Measurements from ENCODE around the gene PAX7.

The PAX7 gene

DNA sequence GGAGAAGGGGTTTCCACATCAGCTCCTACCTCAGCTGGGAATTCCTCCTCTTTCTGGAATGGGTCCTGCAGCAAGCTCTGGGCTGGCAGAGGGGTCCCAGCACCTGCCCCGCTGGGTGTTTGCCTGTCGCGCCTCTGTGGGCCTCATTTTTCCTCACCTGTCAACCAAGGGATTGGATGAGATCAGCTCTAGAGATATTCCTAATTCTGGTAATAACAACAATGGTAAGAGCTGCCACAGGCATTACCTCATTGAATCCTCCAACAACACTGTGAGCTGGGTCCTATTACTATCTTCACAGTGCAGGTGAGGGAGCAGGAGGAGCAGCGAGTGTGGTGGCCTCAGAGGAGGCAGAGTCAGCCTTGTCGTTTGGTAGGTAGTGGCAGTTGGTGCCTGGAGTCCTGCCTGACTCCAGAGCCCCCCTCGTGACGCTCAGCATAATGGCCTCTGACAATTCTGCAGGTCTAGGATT is 23.3 kb upstream of the PAX7 start:
- no peak overlapping the region for H3K4me3 ChIP-seq
- TF ChIP-seq CTCF (IDR thresholded peaks at IDR 0.05), result no peak
- DNase-seq (ENCODE audit: low spot score), result no peak
- H3K27ac ChIP-seq, result no peak overlapping the region

GRCh38 chr1:18608534-18608933 is 22.1 kb upstream of the PAX7 start:
- no peak for TF ChIP-seq CTCF (IDR thresholded peaks at IDR 0.05)
- DNase-seq (ENCODE audit: low spot score), result no peak
- H3K4me3 ChIP-seq, result no peak overlapping the region

GRCh38 chr1:18611311-18611710 is 19.3 kb upstream of the PAX7 start:
- TF ChIP-seq CTCF (IDR thresholded peaks at IDR 0.05), result no peak
- no peak for DNase-seq (ENCODE audit: low spot score)
- Histone ChIP-seq H3K4me3 (no peak overlapping the region), H3K27ac (no peak overlapping the region)

More at GRCh38 chr1:18608534-18608933, 22.1 kb upstream of the PAX7 start:
- H3K27ac ChIP-seq, result no peak overlapping the region

- DNase-seq (ENCODE audit: low spot score), result no peak
- Histone ChIP-seq H3K4me3 (no peak overlapping the region), H3K27ac (no peak overlapping the region)
- TF ChIP-seq CTCF (IDR thresholded peaks at IDR 0.05), result no peak
Observed at GRCh38 chr1:18612073-18612472, 18.6 kb upstream of the PAX7 start.

GRCh38 chr1:18614069-18614735 is 16.4 kb upstream of the PAX7 start:
- no peak overlapping the region for H3K4me3 ChIP-seq
- no peak overlapping the region for H3K27ac ChIP-seq
- no peak for DNase-seq (ENCODE audit: low spot score)
- no peak for TF ChIP-seq CTCF (IDR thresholded peaks at IDR 0.05)

GRCh38 chr1:18618546-18619466 is 11.8 kb upstream of the PAX7 start:
- no peak overlapping the region for H3K27ac ChIP-seq
- no peak for TF ChIP-seq CTCF (IDR thresholded peaks at IDR 0.05)
- DNase-seq (ENCODE audit: low spot score), result no peak
- H3K4me3 ChIP-seq, result no peak overlapping the region

Data from coronary artery (tissue), 2 donors.